Fibroblast of lung (primary cell): ENCODE results near the gene NOL12. TPM values are rescaled to one million over a fixed set of nuclear protein-coding genes. Genes with fewer than 3 reads are reported as not detected.
A peak's percentile ranks its signal among the peaks of the same experiment; 100 is the strongest.

Source experiments
- DNase-seq, 2 donors: peaks; one replicate each; pipeline versions ENCODE4 v3.0.0 to v3.0.0-alpha.2; 2010; ENCODE audit warnings: low read depth in 2 of 2
- H2AFZ ChIP-seq: 2 replicates; pipeline ENCODE4 v1.5.1; 2012; ENCODE audit warnings: low read length, control low read depth, inconsistent platforms
- H3K27ac ChIP-seq: 2 replicates; pipeline ENCODE4 v1.5.1; 2011; ENCODE audit warnings: low read length, control low read depth; ENCODE audit not compliant: insufficient read depth
- H3K27me3 ChIP-seq: 2 replicates; pipeline ENCODE4 v1.5.1; 2011; ENCODE audit warnings: mild to moderate bottlenecking, low read length; ENCODE audit not compliant: control insufficient read depth, insufficient read depth
- H3K36me3 ChIP-seq: 2 replicates; pipeline ENCODE4 v1.5.1; 2011; ENCODE audit warnings: low read length; ENCODE audit not compliant: control insufficient read depth, insufficient read depth
- H3K4me1 ChIP-seq: 2 replicates; pipeline ENCODE4 v1.5.1; 2011; ENCODE audit warnings: low read length; ENCODE audit not compliant: control insufficient read depth, insufficient read depth; ENCODE audit errors: extremely low read depth
- H3K4me2 ChIP-seq: 2 replicates; pipeline ENCODE4 v1.5.1; 2011; ENCODE audit warnings: low read length, control low read depth; ENCODE audit not compliant: insufficient read depth; ENCODE audit errors: extremely low read depth
- H3K4me3 ChIP-seq, 4 experiments: fragments of 200-600 bp in 1 of 4; sonication (generic) in 1 of 4; replicated peaks in 1 of 4; 2 replicates each; pipeline ENCODE4 v1.5.1; 2011 to 2016; ENCODE audit warnings: low read length in 4 of 4, low read depth in 3 of 4, mild to moderate bottlenecking in 3 of 4, control low read depth in 2 of 4, inconsistent platforms in 1 of 4, mixed read lengths in 1 of 4; ENCODE audit not compliant: insufficient read depth in 1 of 4; ENCODE audit errors: control extremely low read depth in 1 of 4
- H3K79me2 ChIP-seq: 2 replicates; pipeline ENCODE4 v1.5.1; 2012; ENCODE audit warnings: mild to moderate bottlenecking, low read length, inconsistent platforms; ENCODE audit not compliant: control insufficient read depth, insufficient read depth
- H3K9ac ChIP-seq: 2 replicates; pipeline ENCODE4 v1.5.1; 2011; ENCODE audit warnings: mild to moderate bottlenecking, low read length, control low read depth; ENCODE audit not compliant: insufficient read depth
- H3K9me3 ChIP-seq: 2 replicates; pipeline ENCODE4 v1.5.1; 2012; ENCODE audit warnings: low read depth, low read length; ENCODE audit not compliant: control insufficient read depth, insufficient read depth
- H4K20me1 ChIP-seq: 2 replicates; pipeline ENCODE4 v1.5.1; 2011; ENCODE audit warnings: low read length; ENCODE audit not compliant: control insufficient read depth, insufficient read depth; ENCODE audit errors: extremely low read depth
- EZH2 ChIP-seq: IDR thresholded peaks from 2 replicates; pipeline ENCODE4 v1.5.1; 2012; ENCODE audit warnings: low read length, control low read depth, mild to moderate bottlenecking; ENCODE audit errors: missing control alignments
- polyA plus RNA-seq, 2 donors: library from polyadenylated mRNA; depleted of rRNA in 1 of 2; stranded (reverse) in 1 of 2; unstranded in 1 of 2; fragments of >200 nt; gene quantifications; 2 replicates each; pipeline ENCODE4 v1.2.1, GENCODE V29; 2011 to 2012; ENCODE audit warnings: missing spikeins in 1 of 2
- total RNA-seq: library from RNA; depleted of rRNA; stranded (reverse); fragments of >200 nt; gene quantifications from 2 replicates; pipeline ENCODE4 v1.2.1, GENCODE V29; 2014
- TF ChIP-seq, protein P1 (sequence below), 2 donors: IDR thresholded peaks in 1 of 2; conservative IDR thresholded peaks in 1 of 2; 1 replicate in 1 of 2; 2 replicates in 1 of 2; pipeline ENCODE4 v1.5.1; 2011 to 2012; ENCODE audit warnings: low read length in 2 of 2, control low read depth in 1 of 2, inconsistent platforms in 1 of 2, low read depth in 1 of 2, mild to moderate bottlenecking in 1 of 2

The NOL12 gene
- total and polyA plus RNA-seq, 2 donors (not counting 1 experiment from before 2014, with no cell fraction given): 12.8 to 15.4 TPM

- H3K9ac ChIP-seq: no peak overlapping the region
- TF ChIP-seq EZH2: no peak
- TF ChIP-seq, protein P1, sequence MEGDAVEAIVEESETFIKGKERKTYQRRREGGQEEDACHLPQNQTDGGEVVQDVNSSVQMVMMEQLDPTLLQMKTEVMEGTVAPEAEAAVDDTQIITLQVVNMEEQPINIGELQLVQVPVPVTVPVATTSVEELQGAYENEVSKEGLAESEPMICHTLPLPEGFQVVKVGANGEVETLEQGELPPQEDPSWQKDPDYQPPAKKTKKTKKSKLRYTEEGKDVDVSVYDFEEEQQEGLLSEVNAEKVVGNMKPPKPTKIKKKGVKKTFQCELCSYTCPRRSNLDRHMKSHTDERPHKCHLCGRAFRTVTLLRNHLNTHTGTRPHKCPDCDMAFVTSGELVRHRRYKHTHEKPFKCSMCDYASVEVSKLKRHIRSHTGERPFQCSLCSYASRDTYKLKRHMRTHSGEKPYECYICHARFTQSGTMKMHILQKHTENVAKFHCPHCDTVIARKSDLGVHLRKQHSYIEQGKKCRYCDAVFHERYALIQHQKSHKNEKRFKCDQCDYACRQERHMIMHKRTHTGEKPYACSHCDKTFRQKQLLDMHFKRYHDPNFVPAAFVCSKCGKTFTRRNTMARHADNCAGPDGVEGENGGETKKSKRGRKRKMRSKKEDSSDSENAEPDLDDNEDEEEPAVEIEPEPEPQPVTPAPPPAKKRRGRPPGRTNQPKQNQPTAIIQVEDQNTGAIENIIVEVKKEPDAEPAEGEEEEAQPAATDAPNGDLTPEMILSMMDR (conservative IDR thresholded peaks at IDR 0.05 in 1 of 2, IDR thresholded peaks at IDR 0.05 in 1 of 2; ENCODE audit: low read depth in 1 of 2, low read length in 2 of 2): no peak
- H3K4me1 ChIP-seq: peaks cover 8% of the 10 kb centered on the region
- H3K36me3 ChIP-seq: no peaks in the 10 kb centered on the region
- H3K4me3 ChIP-seq: no peak overlapping the region
- no peak overlapping the region for H2AFZ ChIP-seq
- H3K27ac ChIP-seq: no peak overlapping the region
- DNase-seq: no peak
- H3K27me3 ChIP-seq: no peaks in the 10 kb centered on the region
- H3K9me3 ChIP-seq: no peaks in the 10 kb centered on the region
- no peaks in the 10 kb centered on the region for H3K79me2 ChIP-seq
- no peak overlapping the region for H3K4me2 ChIP-seq
- no peaks in the 10 kb centered on the region for H4K20me1 ChIP-seq
These were observed 48.2 kb downstream of the NOL12 start for GRCh38 chr22:37734402-37734700.

GRCh38 chr22:37734964-37735451 is 48.9 kb downstream of the NOL12 start:
- H3K4me3 ChIP-seq: no peak overlapping the region
- no peaks in the 10 kb centered on the region for H3K27me3 ChIP-seq
- peaks cover 12% of the 10 kb centered on the region for H3K4me1 ChIP-seq
- H3K27ac ChIP-seq: no peak overlapping the region
- H3K4me2 ChIP-seq: no peak overlapping the region
- no peak for TF ChIP-seq EZH2
- TF ChIP-seq, protein P1 (conservative IDR thresholded peaks at IDR 0.05 in 1 of 2, IDR thresholded peaks at IDR 0.05 in 1 of 2; ENCODE audit: low read depth in 1 of 2, low read length in 2 of 2): peak; percentile 23 to 42
- H3K9ac ChIP-seq: no peak overlapping the region
- H4K20me1 ChIP-seq: no peaks in the 10 kb centered on the region
- DNase-seq: peak in 1 of 2 donors; percentile 37
- H2AFZ ChIP-seq: no peak overlapping the region
- H3K36me3 ChIP-seq: no peaks in the 10 kb centered on the region
- no peaks in the 10 kb centered on the region for H3K79me2 ChIP-seq
- H3K9me3 ChIP-seq: no peaks in the 10 kb centered on the region

DNA sequence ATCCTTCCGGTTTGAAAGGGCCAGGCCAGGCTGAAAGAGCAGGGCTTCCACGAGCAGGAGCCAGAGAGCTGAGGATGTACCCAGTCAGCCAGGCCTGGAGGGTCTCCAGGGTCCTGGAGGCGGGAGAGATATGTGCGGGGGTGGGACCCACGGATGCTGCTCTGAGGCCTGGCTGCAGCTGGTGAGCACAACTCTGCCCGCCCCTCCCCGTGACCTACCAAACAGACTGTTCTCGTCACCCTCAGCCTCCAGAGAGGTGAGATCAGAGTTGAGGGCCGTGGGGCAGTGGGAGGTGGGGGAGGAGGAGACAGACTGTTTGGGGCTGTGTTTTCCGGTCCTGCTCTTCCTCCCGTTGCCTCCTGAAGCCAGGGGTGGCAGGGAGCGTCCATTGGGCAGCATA is 52.9 kb downstream of the NOL12 start:
- Histone ChIP-seq H3K4me2 (no peak overlapping the region), H3K9me3 (no peaks in the 10 kb centered on the region), H3K4me1 (peaks cover 30% of the 10 kb centered on the region), H4K20me1 (no peaks in the 10 kb centered on the region), H3K9ac (no peak overlapping the region), H3K36me3 (no peaks in the 10 kb centered on the region), H3K4me3 (no peak overlapping the region), H3K27ac (peak overlapping the region; percentile 1), H3K79me2 (no peaks in the 10 kb centered on the region), H2AFZ (no peak overlapping the region), H3K27me3 (no peaks in the 10 kb centered on the region)
- DNase-seq: peak; percentile 32 to 86
- TF ChIP-seq EZH2: no peak
- TF ChIP-seq, protein P1 (conservative IDR thresholded peaks at IDR 0.05 in 1 of 2, IDR thresholded peaks at IDR 0.05 in 1 of 2; ENCODE audit: low read depth in 1 of 2, low read length in 2 of 2): peak in 1 of 2 donors; percentile 22
